ENCODE data around the gene ZBTB7B.

ZBTB7B gene

DNA sequence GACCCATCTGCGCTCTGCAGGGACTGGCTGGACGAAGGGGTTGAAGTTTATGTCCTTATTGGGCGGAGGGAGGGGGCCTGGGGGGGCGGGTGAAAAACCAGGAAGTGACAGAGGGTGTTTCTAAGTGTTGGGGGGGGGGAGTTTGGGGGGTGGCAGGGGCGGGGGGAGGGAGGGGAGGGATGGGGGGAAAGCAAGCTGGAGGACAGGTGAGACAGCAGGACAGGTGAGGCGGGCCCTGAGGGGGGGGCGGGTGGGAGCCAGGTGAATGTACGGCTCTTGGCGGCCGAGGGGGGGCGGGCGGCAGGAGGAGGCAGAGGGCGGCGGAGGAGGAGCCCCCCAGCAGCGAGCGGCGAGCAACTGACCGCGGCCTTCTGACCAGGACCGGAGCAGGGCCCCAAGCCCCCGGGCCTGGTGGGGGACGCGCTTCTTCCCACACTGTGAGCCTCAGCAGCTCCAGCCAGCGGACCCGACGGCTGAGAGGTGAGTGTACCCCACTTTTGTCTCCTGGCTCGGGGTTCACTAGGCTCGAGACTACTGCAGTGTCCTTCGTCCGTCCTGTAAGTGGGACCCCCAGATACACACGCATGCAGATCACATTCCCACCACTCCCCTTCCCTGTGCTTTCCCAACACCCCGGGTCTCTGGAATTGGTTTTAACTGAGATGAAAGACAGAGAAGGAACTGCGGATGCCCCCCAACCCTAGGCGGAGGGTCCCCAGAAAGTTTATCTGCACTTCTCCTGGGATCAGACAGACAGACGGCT is at the start of gene ZBTB7B:
Gene ZBTB7B (plus strand): TSS at position 339 of the 763 bp plus-strand sequence. CDS start 11,859 bp downstream, outside the sequence.
- H3K4me3 ChIP-seq (ENCODE audit: low read depth, low read length) = peak within 1 kb of the TSS; percentile 87
- TF ChIP-seq, protein P1, sequence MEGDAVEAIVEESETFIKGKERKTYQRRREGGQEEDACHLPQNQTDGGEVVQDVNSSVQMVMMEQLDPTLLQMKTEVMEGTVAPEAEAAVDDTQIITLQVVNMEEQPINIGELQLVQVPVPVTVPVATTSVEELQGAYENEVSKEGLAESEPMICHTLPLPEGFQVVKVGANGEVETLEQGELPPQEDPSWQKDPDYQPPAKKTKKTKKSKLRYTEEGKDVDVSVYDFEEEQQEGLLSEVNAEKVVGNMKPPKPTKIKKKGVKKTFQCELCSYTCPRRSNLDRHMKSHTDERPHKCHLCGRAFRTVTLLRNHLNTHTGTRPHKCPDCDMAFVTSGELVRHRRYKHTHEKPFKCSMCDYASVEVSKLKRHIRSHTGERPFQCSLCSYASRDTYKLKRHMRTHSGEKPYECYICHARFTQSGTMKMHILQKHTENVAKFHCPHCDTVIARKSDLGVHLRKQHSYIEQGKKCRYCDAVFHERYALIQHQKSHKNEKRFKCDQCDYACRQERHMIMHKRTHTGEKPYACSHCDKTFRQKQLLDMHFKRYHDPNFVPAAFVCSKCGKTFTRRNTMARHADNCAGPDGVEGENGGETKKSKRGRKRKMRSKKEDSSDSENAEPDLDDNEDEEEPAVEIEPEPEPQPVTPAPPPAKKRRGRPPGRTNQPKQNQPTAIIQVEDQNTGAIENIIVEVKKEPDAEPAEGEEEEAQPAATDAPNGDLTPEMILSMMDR (IDR thresholded peaks at IDR 0.05; ENCODE audit: low read depth, low read length) = no peak

DNA sequence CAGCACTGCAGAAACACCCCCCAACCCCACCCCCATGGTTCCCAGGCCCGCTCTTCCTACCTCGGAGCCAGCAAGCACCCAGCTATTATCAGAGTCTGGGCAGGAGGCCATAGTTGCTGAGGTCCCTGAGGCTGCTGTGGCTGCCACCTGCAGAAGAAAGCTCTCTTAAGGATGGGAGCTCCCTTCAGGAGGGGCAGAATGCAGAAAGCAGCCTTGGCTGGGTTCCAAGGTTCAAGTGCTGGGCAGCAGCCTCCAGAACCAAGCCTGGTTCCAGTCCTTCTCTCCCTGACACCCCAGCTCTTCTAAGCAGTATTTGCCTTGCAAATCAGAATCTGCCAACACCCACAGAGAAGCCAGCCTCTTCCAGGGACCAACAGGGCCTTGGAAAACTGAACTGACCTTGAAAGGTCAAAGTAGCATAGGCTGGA is 49.0 kb upstream of the ZBTB7B start:
- TF ChIP-seq, protein P1 (IDR thresholded peaks at IDR 0.05; ENCODE audit: low read depth, low read length) = no peak
- H3K4me3 ChIP-seq (ENCODE audit: low read depth, low read length) = no peak overlapping the region

DNA sequence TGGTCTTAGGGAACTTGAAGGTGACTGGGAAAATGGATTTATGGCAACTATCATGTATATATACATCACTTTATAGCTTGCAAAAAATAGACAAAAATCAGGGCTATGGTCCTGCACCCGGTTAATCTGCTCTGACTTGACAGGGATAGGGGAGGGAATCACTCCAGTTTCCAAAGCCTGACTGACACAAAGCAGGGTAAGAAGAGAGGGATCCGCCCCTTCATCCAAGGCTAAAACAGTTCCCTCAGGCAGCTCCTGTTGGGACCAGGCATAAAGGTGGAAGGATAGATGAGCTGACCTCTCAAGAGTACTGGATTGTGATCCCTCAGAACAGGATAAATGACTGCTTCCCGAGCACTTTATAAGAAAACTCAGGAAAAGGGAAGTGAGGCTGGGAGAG is 48.1 kb upstream of the ZBTB7B start:
- peak overlapping the region; percentile 67; the same call in 1 of the 2 replicates for H3K4me3 ChIP-seq (ENCODE audit: low read depth, low read length)
- TF ChIP-seq, protein P1 (IDR thresholded peaks at IDR 0.05; ENCODE audit: low read depth, low read length) = no peak

DNA sequence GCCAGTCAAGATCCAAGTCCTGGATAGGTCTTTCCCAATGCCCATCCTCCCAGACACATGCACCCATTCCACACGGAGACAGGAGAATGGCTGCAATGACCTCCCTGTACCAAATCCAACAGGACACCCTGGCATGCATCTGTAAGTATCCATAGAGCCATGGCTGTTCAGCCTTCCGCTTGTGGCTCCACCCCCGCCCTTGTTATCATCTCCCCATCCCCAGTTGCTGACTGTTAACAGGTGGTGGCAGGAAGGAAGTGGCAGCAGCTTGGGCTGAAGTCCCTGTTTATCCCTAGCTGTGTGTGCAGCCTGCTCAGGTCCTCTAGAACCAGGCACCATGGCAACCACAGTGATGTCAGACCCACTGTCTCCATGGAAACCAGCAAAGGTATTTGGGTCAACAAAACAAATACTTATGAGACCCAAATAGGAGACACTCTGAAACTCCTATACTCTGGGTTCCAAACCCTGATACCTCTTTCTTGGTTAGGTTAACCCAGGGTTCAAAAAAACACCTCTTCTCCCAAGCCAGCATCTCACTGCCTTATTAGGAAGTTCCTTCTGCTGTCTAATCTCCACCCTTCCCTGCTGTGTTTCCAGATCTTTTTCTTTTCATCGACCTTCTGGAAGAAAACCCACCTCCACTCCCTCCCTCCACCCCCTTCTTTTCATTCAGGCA is 47.4 kb upstream of the ZBTB7B start:
- peak overlapping the region; percentile 67 for H3K4me3 ChIP-seq (ENCODE audit: low read depth, low read length)
- TF ChIP-seq, protein P1 (IDR thresholded peaks at IDR 0.05; ENCODE audit: low read depth, low read length) = no peak

DNA sequence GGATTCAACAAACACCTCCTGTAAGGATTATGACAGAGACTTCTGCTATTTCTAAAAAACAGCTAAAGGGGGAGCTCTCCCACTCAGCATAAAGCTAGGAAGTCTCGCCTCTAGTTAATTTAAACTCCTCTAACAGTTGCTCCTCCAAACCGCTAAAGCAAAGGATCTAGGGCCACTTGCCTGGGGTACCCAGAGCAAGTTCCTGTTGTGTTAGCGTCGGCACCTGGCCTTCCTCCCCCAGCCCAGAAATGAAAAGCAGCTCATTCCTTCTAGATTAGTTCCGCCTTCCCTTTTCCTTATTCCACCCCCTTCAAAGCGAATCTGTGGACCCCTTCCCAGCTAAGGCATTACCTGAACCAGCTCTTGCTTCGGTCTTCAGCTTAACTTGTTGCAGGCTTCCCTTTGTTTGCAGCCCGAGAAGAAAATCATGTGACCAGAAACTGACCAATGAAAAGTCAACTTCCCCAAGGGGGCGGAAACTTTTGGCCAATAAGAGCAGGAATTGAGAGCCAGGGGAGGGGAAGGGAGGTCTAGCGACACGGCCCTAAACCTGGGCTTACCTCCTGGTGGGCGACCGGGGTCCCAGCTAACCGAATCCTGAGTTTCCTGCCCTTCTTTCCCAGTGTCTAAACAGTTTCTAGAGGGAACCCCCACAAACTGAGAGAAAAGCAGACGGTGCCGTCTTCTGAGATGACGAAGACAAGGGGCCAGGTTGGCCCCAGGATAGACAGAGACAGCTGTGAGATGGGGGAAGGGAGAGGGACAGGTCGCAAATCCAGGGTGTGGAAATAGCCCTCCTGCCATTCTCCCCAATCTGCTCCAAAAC is 46.7 kb upstream of the ZBTB7B start, which contains the start of gene PBXIP1:
Gene PBXIP1 (minus strand): TSS at position 382 of the 826 bp plus-strand sequence. CDS start 2,378 bp downstream, outside the sequence.
- peak within 1 kb of the TSS; percentile 67 for H3K4me3 ChIP-seq (ENCODE audit: low read depth, low read length)
- TF ChIP-seq, protein P1 (IDR thresholded peaks at IDR 0.05; ENCODE audit: low read depth, low read length) = no peak

DNA sequence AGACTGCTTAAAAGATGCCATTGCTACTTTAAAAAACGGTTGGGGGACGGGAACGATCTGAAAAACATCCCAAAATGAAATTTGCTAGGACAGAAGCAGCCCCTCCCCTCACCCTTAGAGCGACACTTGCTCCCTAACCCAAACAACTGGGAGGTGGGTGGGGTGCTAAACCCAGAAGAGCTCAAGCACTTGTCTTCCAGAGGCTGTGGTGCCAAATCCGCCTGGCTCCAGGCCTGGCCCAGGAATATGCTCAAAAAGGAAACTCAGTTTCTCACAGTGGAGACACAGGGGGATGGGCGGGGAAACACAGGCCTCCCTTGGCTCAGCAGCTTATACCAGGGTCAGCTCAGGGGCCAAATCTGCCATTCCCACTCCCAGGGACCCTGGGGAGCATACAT is 46.1 kb upstream of the ZBTB7B start:
- TF ChIP-seq, protein P1 (IDR thresholded peaks at IDR 0.05; ENCODE audit: low read depth, low read length) = no peak
- H3K4me3 ChIP-seq (ENCODE audit: low read depth, low read length) = peak overlapping the region; percentile 67

Data from WI38 (cell line).